ENCODE measurements around the gene RCOR1.

DNA sequence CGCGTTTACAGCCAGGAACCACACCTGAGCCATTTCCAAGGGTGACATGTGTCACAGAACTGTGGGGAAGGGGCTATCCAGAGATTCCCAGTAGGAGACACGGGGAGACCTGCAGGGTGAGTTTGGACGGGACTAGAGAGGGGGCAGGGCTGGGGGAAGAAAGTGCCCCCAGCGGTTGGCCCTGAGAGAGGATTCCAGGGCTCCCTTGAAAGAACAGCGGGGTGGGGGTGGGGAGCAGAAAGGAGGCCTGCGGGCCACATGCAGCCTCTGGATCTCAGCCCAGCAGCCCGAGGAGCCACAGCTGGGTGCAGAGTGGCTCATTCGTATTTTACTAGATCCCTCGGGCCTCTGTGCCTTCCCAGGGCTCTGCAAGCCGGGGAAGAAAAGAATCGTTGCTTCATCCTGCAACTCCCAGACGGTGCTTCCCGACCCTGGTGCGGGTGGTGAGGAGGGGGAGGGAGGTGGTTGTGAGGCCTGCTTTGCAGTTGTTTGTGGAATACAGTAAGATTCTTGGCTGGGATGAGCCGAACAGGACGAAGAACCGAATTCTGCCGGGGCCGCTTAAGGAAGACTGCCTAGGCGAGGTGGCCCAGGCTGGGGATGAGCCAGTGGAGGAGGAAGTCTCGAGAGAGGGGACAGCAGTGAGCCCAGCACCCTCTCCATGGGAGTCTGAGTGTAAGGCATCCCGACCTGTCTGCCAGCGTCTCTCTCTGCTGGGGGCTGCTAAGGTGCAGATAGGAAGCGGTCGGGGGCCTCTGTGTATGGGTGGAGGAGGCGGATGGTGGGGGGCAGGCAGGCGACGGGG is 46.8 kb upstream of the RCOR1 start:
- TF ChIP-seq, protein P1, sequence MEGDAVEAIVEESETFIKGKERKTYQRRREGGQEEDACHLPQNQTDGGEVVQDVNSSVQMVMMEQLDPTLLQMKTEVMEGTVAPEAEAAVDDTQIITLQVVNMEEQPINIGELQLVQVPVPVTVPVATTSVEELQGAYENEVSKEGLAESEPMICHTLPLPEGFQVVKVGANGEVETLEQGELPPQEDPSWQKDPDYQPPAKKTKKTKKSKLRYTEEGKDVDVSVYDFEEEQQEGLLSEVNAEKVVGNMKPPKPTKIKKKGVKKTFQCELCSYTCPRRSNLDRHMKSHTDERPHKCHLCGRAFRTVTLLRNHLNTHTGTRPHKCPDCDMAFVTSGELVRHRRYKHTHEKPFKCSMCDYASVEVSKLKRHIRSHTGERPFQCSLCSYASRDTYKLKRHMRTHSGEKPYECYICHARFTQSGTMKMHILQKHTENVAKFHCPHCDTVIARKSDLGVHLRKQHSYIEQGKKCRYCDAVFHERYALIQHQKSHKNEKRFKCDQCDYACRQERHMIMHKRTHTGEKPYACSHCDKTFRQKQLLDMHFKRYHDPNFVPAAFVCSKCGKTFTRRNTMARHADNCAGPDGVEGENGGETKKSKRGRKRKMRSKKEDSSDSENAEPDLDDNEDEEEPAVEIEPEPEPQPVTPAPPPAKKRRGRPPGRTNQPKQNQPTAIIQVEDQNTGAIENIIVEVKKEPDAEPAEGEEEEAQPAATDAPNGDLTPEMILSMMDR (IDR thresholded peaks at IDR 0.05; ENCODE audit: insufficient read depth, low read length, poor library complexity, severe bottlenecking): no peak
- no peak for TF ChIP-seq EZH2phosphoT487 (conservative IDR thresholded peaks at IDR 0.05; ENCODE audit: low read length)
